Fibroblast of skin of abdomen (primary cell): ENCODE results near the gene RREB1.
A peak's percentile ranks its signal among the peaks of the same experiment; 100 is the strongest.

Experiments
- DNase-seq: peaks from one replicate; pipeline ENCODE4 v3.0.0-alpha.2; 2013

Gene RREB1

DNA sequence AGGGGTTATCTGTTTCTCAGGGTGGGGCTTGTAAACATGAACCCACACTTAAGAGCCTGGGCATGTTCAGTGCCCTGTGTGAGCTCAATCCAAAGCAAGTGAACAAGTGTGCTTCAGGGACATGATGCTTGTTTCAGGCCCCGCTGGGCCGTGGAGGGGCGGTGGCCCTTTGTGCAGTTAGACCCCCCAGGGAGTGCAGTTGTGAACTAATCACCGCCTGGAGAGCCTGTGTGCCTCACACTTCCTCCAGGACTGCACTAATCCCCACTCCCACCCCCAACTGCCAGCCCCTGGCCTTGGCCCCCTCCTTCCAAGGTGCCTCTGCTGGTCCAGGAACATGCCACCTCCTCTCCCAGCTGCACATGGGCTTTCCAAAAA lies 58.1 kb downstream of the RREB1 start:
- no peak for DNase-seq

GRCh38 chr6:7166410-7167293 lies 58.9 kb downstream of the RREB1 start:
- no peak for DNase-seq

- DNase-seq, result no peak
Measured at GRCh38 chr6:7169296-7169721, 61.5 kb downstream of the RREB1 start.

GRCh38 chr6:7170117-7170732 lies 62.5 kb downstream of the RREB1 start:
- no peak for DNase-seq

GRCh38 chr6:7171119-7171518 lies 63.4 kb downstream of the RREB1 start:
- no peak for DNase-seq

GRCh38 chr6:7171733-7172132 lies 64.0 kb downstream of the RREB1 start:
- no peak for DNase-seq

GRCh38 chr6:7172649-7173048 lies 64.9 kb downstream of the RREB1 start:
- peak; percentile 68 for DNase-seq

GRCh38 chr6:7173843-7174503 lies 66.2 kb downstream of the RREB1 start:
- DNase-seq, result no peak

DNA sequence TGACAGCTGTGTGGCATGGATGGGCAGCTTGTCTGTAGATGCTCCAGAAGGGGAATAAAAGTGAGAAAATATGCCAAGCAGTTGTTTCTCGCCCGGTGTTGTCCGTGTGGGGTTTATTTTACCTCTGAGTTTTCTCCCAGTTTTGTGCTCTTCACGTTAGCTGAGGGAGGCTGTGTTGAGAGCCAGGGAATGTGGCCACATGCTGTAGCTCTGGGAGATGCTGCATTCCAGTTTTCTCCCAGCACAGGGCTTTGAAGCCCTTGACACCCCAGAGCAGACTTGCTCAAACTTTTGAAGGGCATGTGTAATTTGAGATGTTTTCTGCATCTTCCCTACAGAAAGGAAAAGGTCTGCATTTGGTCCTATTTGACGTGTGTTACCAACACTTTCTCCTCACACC lies 67.7 kb downstream of the RREB1 start:
- peak; percentile 60 for DNase-seq

GRCh38 chr6:7176208-7176607 lies 68.4 kb downstream of the RREB1 start:
- DNase-seq, result no peak

- no peak for DNase-seq
Measured at GRCh38 chr6:7178280-7178679, 70.5 kb downstream of the RREB1 start.

DNA sequence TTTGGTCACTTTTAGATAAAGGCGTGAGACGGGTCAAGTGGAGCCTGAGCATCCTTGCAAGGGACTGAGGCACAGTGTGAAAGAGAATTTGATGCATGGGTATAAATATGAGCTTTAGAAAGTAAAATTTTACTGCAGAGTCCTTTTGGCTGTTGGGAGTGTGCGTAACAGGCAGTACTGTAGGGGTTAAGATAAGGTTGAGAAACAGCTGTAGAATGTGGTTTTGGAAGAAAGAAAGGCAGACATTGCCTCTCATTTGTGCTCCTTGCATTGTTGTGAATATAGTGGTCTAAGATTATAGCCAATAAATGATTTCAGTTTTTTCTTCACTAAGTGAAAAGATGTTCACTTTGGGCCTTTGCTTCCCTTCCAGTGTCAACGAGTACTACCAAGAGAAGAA lies 73.0 kb downstream of the RREB1 start:
- no peak for DNase-seq

DNA sequence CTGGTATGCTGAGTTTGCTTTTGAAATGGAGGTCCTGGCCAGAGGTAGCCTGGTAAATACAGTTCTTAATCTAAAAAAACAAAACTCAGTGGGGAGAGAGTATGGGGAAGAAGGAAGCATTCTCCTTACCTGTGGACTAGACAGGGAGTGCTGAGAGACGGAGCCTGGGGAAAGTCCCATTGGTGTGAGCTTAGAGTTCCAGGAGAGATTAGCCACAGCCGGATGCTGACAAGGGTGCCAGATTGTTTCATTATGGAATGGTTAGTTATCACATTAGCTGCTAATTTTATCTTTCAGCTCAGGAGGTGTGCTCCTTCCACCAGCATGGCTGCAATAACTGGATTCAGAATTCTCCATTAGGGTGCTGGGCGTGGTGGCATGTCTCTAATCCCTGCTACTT lies 75.9 kb downstream of the RREB1 start:
- no peak for DNase-seq

- no peak for DNase-seq
Measured at GRCh38 chr6:7184502-7184901, 76.7 kb downstream of the RREB1 start.

DNA sequence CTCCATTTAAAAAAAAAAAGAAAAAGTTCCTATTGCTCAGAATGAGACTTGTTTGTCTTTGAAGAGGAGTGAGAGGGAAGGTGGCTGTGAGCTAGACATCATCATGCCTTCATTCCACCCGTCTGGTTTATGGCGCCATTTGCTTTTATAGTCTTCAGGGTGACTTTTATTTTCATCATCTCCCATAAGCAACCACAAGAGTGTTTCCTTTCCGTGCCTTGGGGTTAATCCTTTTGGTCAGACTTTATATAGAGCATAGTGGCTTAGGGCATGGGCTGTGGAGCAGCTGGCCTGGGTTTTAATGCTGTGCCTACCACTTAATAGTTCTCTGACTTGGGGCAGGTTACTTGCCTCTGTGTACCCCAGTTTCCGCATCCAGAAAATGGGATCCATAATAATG lies 77.8 kb downstream of the RREB1 start:
- no peak for DNase-seq

- DNase-seq, result no peak
Measured at GRCh38 chr6:7188492-7188891, 80.7 kb downstream of the RREB1 start.

DNA sequence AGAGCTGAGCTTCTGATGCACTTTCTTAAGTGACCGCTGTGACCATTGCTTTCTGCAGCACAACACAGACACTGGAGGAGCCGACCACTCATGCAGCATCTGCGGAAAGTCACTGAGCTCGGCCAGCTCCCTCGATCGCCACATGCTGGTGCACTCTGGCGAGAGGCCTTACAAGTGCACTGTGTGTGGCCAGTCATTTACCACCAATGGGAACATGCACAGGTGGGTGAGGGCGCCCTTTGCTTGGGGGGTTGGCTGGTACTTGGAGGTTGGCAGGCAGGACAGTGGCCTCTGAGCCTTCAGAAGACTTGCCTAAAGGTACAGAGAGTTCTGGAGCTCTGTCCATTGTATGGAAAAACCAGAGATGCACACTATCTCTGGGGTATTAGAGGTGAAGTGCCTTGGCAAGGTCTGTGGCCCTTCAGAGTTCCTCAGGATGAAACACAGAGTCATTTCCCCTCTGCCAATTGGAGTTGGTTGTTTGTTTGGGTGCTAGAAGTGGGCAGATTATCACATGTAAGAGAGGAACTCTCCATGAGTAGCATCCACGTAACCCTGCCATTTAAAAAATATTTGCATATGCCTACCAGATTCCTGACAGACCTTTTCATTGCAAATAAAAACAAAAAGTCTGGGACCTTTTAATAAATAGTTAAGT lies 81.5 kb downstream of the RREB1 start:
- no peak for DNase-seq

- no peak for DNase-seq
Measured at GRCh38 chr6:7190791-7191190, 83.0 kb downstream of the RREB1 start.

- DNase-seq, result no peak
Measured at GRCh38 chr6:7193122-7193521, 85.4 kb downstream of the RREB1 start.

DNA sequence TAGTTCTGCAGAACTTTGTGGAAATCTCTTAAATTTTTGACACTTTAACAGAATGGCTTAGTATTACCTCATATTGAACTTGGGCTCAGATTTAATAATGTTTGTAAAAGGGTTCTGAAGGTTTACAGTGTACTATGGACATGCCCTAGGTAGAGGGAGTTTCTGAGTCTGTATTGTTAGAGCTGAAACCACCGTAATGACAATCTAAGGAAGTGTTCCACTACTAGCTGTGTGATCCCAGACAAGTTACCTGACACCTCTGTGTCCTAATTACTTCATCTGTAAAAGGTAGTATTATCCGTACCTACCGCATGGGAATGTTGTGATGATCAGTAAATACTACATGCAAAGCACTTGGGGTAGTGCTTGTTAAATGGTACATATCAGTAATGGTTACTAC lies 86.9 kb downstream of the RREB1 start:
- DNase-seq, result no peak

DNA sequence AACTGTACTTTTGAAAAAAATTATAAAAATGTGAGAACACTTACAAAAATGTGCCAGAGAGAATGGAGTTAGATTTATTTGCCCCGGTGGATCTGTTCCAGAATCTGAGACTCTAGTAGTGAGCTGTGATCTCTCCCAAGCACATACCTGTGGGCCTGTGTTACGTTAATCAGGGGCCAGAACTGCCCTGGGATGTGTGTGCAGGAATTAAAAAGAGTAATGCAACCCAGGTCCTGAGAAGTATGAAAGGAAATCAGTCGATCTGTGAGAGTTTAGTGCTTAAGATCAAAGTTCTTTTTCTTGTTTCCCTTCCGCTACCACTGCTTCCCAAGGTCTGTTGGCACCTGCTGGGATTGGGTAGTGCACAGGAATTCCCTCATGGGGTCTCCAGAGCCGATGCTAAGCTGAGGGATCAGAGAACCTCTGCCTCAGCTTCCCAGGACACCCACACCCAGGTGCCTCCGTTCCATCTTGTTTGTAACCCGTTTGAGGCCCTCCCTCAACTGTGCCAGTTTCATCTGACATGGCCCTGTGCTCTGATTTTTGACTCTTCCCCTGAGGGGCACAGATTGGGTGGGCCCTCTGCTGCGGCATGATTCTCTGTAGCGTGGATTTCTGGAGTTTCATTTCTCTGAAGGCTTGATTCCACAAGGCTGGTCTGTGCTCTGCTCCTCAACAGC lies 87.7 kb downstream of the RREB1 start:
- peak; percentile 61 for DNase-seq

- DNase-seq, result no peak
Measured at GRCh38 chr6:7196019-7196402, 88.2 kb downstream of the RREB1 start.
